T-cell (primary cell): ENCODE results near the gene NR2C2. TPM values are rescaled to one million over a fixed set of nuclear protein-coding genes. Genes with fewer than 3 reads are reported as not detected.
"Not testable (repeated sequence)": the region's sequence is repeated elsewhere in the genome, so short reads cannot be mapped to it uniquely, and the experiment has no call there.

Experiments
- ATAC-seq, 4 experiments: fragments of 200-7000 bp in 3 of 4; fragments of 150-1000 bp in 1 of 4; cut with Tn5 transposase; replicated peaks in 1 of 4; 1 replicate in 3 of 4; 2 replicates in 1 of 4; pipeline ENCODE4 v1.10.0; 2021; ENCODE audit warnings: moderate library complexity in 3 of 4, mild to moderate bottlenecking in 2 of 4, moderate number of reproducible peaks in 1 of 4
- CTCF ChIA-PET, 2 donors: fragments of 300-600 bp; sonication (Branson Sonifier 250); formaldehyde crosslinking; loops; one replicate each; lab custom pipeline; 2022; ENCODE audit warnings: antibody characterized with exemption in 2 of 2; lab: Charles Lee
- POLR2A ChIA-PET, 2 donors: fragments of 300-600 bp; sonication (Branson Sonifier 250); formaldehyde crosslinking; loops; one replicate each; lab custom pipeline; 2022; ENCODE audit warnings: antibody characterized with exemption in 2 of 2; lab: Charles Lee
- DNase-seq, 35 experiments: peaks; one replicate each; pipeline versions ENCODE4 v3.0.0 to v3.0.0-alpha.2; 2013 to 2023
- H3K27ac ChIP-seq: one replicate; pipeline ENCODE4 v1.5.1; 2013; ENCODE audit warnings: low read length
- H3K27me3 ChIP-seq, 2 experiments: replicated peaks in 1 of 2; 1 replicate in 1 of 2; 2 replicates in 1 of 2; pipeline versions ENCODE4 v1.6.1 to v1.7.0; 2013; ENCODE audit warnings: low read length in 1 of 2, mixed read lengths in 1 of 2; ENCODE audit not compliant: control insufficient read depth in 2 of 2, insufficient read depth in 2 of 2; ENCODE audit errors: extremely low read depth in 1 of 2
- H3K36me3 ChIP-seq, 2 donors: 1 replicate in 1 of 2; 2 replicates in 1 of 2; pipeline versions ENCODE4 v1.6.1 to v1.7.0; 2013; ENCODE audit warnings: low read length in 1 of 2; ENCODE audit not compliant: control insufficient read depth in 2 of 2, insufficient read depth in 1 of 2; ENCODE audit errors: extremely low read depth in 1 of 2
- H3K4me1 ChIP-seq, 2 experiments: 1 replicate in 1 of 2; 2 replicates in 1 of 2; pipeline versions ENCODE4 v1.6.1 to v1.7.0; 2013; ENCODE audit warnings: low read length in 2 of 2, mixed read lengths in 1 of 2; ENCODE audit not compliant: insufficient read depth in 2 of 2, control insufficient read depth in 1 of 2; ENCODE audit errors: extremely low read depth in 1 of 2
- H3K4me3 ChIP-seq, 2 donors: 1 replicate in 1 of 2; 2 replicates in 1 of 2; pipeline versions ENCODE4 v1.5.1 to v1.7.0; 2013; ENCODE audit warnings: mild to moderate bottlenecking in 2 of 2, low read length in 1 of 2, moderate library complexity in 1 of 2; ENCODE audit not compliant: control insufficient read depth in 1 of 2; ENCODE audit errors: extremely low read depth in 1 of 2
- H3K9me3 ChIP-seq: 2 replicates; pipeline ENCODE4 v1.7.0; 2013
- H3K27ac Mint-ChIP-seq, 2 donors: one replicate each; pipeline ENCODE4 v1.8.0; 2020 to 2021; ENCODE audit warnings: mild to moderate bottlenecking in 2 of 2, mixed read lengths in 2 of 2
- H3K27me3 Mint-ChIP-seq, 2 donors: one replicate each; pipeline ENCODE4 v1.8.0; 2021 to 2022; ENCODE audit warnings: mixed read lengths in 2 of 2
- H3K36me3 Mint-ChIP-seq: one replicate; pipeline ENCODE4 v1.8.0; 2021; ENCODE audit warnings: mixed read lengths
- H3K4me1 Mint-ChIP-seq, 3 donors: one replicate each; pipeline ENCODE4 v1.8.0; 2020 to 2022; ENCODE audit warnings: mixed read lengths in 3 of 3, mild to moderate bottlenecking in 1 of 3
- H3K4me3 Mint-ChIP-seq, 3 donors: one replicate each; pipeline ENCODE4 v1.8.0; 2020 to 2022; ENCODE audit warnings: mild to moderate bottlenecking in 3 of 3, mixed read lengths in 3 of 3, moderate library complexity in 3 of 3
- H3K9me3 Mint-ChIP-seq, 3 donors: one replicate each; pipeline ENCODE4 v1.8.0; 2020 to 2022; ENCODE audit warnings: mixed read lengths in 3 of 3
- WGBS: methylation state at CpG from one replicate; pipeline ENCODE4 v1.1.5; 2013; ENCODE audit warnings: missing lambda C conversion rate; ENCODE audit not compliant: insufficient coverage; 5-methylcytosine and 5-hydroxymethylcytosine counted together
- total RNA-seq, 35 experiments: library from RNA in 6 of 35; stranded (reverse) in 6 of 35; fragments of 120-200 nt in 1 of 35; gene quantifications; one replicate each; pipeline versions ENCODE4 v1.2.1 to v1.2.4 and lab custom pipeline; 2013 to 2026

Gene NR2C2
- total RNA-seq, 5 donors from 2014 or later (not counting 1 experiment from before 2014, with no cell fraction given), result 54.9 to 93.1 (median 85.2) TPM

DNA sequence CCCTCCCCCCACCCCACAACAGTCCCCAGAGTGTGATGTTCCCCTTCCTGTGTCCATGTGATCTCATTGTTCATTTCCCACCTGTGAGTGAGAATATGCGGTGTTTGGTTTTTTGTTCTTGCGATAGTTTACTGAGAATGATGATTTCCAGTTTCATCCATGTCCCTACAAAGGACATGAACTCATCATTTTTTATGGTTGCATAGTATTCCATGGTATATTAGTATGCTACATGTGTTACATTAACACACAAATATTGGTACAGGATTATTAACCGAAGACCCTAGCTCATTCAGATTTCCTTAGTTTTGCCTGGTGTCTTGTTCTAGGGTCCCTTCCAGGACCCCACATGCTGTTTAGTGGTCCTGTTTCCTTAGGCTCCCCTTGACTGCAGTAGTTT lies 43.9 kb upstream of the NR2C2 start:
- H3K27ac ChIP-seq, CTCF ChIA-PET, H3K4me1 ChIP-seq, H3K27me3 Mint-ChIP-seq, H3K4me3 Mint-ChIP-seq, H3K4me3 ChIP-seq, H3K9me3 ChIP-seq, H3K36me3 ChIP-seq, POLR2A ChIA-PET, DNase-seq, ATAC-seq, H3K27ac Mint-ChIP-seq, H3K36me3 Mint-ChIP-seq: not testable (repeated sequence)
- H3K27me3 ChIP-seq, result peaks cover 0 to 41% of the 10 kb centered on the region in 2 experiments
- WGBS, result no CpG with 5 or more reads among the region's 3 CpGs
- Mint-ChIP-seq H3K9me3 (peaks cover 8 to 11% (median 9%) of the 10 kb centered on the region in 3 donors), H3K4me1 (peaks cover 0 to 12% (median 5%) of the 10 kb centered on the region in 3 donors)

DNA sequence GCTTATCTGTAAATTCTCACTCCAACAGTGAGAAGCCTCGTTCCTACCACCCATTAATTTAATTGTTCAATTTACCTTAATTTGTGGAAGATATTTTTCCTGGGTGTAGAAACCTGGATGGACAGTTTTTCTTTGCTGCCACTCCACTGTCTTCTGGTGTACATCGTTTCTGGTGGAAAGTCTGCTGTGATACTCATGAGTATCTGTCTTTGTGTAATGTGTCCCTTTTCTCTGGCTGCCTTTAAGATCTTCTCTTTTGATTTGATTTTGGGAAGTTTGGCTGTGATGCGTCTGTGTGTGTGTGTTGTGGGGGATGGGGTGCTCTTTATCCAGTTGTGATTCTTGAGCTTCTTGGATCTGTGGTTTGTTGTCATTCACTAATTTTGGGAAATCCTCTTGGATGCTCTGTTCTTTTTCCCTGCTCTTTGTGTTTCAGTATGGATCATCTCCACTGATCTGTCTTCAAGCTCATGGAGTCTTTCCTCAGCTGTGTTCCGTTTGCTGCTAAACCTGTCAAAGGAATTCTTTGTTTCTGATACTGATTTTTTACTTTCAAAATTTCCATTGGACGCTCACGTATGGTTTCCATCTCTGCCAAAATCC lies 42.2 kb upstream of the NR2C2 start:
- DNase-seq (no peak), ATAC-seq (no peak)
- Mint-ChIP-seq H3K4me3 (no peak overlapping the region), H3K27me3 (peaks cover 0 to 10% of the 10 kb centered on the region in 2 donors), H3K9me3 (peaks cover 8 to 11% (median 9%) of the 10 kb centered on the region in 3 donors), H3K4me1 (no peaks in the 10 kb centered on the region), H3K27ac (no peak overlapping the region), H3K36me3 (peaks cover 7% of the 10 kb centered on the region)
- ChIA-PET POLR2A (no interaction called here), CTCF (no interaction called here)
- no peaks in the 10 kb centered on the region for H3K4me1 ChIP-seq
- H3K36me3 ChIP-seq, result no peaks in the 10 kb centered on the region
- no peaks in the 10 kb centered on the region for H3K9me3 ChIP-seq
- no peak overlapping the region for H3K27ac ChIP-seq
- peaks cover 0 to 31% of the 10 kb centered on the region in 2 experiments for H3K27me3 ChIP-seq
- H3K4me3 ChIP-seq, result no peak overlapping the region
- 100% methylated on average over 1 of the region's 6 CpGs for WGBS

DNA sequence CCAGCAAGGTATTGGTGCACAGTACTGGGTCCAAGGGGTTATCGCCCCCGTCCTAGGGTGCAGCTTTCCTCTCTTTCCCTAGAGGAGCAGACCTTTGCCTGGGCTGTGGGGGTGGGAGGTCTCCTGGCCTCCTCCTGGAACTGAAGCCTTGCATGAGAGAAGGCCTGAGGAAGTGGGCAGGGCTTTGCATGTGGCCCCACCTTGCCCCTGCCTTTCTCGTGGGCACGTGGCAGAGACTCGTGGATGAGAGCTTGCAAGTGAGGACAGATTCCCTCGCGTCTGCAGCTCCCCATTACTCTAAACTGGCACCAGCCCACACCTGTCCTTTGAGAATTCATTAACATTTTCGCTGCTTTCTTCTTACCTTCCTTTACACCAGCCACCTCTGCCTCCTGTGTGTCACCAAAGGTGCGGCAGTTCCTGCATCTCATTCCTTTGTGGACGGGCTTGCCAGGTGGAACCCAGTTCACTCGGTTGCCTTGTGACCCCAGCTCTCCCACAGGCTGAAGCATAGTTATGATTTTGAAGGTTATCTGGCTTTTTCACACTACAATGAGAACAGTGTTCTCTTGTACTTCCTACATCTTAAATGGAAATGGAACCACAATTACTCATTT lies 40.9 kb upstream of the NR2C2 start:
- Histone ChIP-seq H3K4me1 (no peaks in the 10 kb centered on the region), H3K9me3 (no peaks in the 10 kb centered on the region), H3K27me3 (peaks cover 0 to 22% of the 10 kb centered on the region in 2 experiments), H3K36me3 (no peaks in the 10 kb centered on the region), H3K4me3 (no peak overlapping the region), H3K27ac (no peak overlapping the region)
- CTCF ChIA-PET, result no interaction called here
- POLR2A ChIA-PET, result no interaction called here
- Mint-ChIP-seq H3K36me3 (peaks cover 7% of the 10 kb centered on the region), H3K9me3 (peaks cover 8 to 11% (median 9%) of the 10 kb centered on the region in 3 donors), H3K27me3 (peaks cover 0 to 8% of the 10 kb centered on the region in 2 donors), H3K4me1 (no peaks in the 10 kb centered on the region), H3K27ac (no peak overlapping the region), H3K4me3 (no peak overlapping the region)
- 45% methylated on average over 8 of the region's 11 CpGs for WGBS
- DNase-seq (no peak), ATAC-seq (no peak)

DNA sequence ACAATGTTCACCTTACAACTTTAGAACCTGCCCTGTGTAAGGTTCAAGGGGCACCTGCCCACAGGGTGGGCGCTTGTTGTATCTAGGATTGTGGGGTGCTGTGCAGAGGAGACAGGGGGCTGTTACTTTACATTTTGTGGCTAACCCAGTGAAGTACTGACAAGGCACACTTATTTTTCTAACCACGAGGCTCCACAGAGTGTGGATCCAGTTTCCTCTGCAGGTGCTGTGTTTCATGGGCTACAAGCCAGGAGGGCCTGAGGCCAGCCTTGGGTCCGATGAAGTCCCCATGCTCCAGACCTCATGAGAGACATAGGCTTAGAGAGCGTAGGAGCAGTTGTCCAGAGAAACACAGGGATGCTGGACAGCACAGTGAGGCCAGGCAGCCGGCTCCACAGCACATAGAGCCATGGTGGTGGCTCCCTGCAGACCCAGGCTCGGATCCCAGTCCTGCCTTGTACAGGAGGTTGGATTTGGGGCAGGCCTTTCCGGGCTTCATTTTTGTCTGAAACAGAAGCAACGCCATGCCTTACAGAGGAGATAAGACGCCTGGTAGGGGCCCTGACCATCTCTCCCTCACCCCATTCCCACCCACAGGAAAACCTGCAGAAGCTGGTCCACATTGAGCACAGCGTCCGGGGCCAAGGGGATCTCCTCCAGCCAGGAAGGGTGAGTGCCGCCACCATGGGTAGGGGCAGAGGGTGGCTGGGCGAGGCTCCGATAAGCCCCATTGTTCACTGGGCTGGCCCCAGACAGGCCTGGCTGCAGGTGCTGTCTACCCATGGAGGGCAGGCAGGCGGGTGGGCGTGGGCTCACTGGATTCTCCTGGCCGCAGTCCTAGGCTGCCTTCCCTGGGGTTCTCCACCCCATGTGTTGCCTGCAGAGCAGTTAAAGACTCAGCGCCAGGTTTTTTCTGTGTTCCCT lies 40.1 kb upstream of the NR2C2 start:
- Histone ChIP-seq H3K9me3 (no peaks in the 10 kb centered on the region), H3K36me3 (no peaks in the 10 kb centered on the region), H3K4me1 (no peaks in the 10 kb centered on the region), H3K4me3 (no peak overlapping the region), H3K27me3 (peaks cover 0 to 27% of the 10 kb centered on the region in 2 experiments), H3K27ac (no peak overlapping the region)
- ATAC-seq (no peak), DNase-seq (no peak)
- H3K27ac Mint-ChIP-seq, result no peak overlapping the region
- H3K27me3 Mint-ChIP-seq, result peaks cover 0 to 8% of the 10 kb centered on the region in 2 donors
- ChIA-PET POLR2A (no interaction called here), CTCF (interaction anchor here in 1 of 2 donors (0.5 kb wide), 1 partner anchor 374 kb away, joined by 3 read pairs; no protein-coding TSS in a partner anchor)
- WGBS, result 67% methylated on average over 14 of the region's 18 CpGs
- no peak overlapping the region for H3K4me3 Mint-ChIP-seq
- H3K36me3 Mint-ChIP-seq, result peaks cover 7% of the 10 kb centered on the region
- H3K4me1 Mint-ChIP-seq, result no peaks in the 10 kb centered on the region
- peaks cover 8 to 11% (median 9%) of the 10 kb centered on the region in 3 donors for H3K9me3 Mint-ChIP-seq

DNA sequence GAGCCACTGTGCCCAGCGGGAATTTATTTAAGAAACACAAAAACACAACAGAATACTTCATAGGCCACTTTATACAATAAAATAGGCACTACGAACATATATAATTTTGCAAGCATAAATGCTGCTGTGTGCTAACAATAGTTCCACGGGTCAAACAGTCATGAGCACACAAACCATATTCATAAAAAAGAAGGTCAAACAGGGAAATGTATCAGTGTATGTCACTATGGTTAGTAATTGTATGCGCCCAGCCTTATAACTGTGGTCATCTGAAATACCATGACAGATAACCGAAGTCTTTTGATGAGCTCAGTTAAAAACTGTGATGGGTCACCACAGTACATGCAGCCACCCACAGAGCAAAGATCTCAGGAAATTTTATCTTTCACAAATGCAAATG lies 38.1 kb upstream of the NR2C2 start:
- H3K36me3 Mint-ChIP-seq, result peaks cover 7% of the 10 kb centered on the region
- WGBS, result no CpG with 5 or more reads among the region's 5 CpGs

DNA sequence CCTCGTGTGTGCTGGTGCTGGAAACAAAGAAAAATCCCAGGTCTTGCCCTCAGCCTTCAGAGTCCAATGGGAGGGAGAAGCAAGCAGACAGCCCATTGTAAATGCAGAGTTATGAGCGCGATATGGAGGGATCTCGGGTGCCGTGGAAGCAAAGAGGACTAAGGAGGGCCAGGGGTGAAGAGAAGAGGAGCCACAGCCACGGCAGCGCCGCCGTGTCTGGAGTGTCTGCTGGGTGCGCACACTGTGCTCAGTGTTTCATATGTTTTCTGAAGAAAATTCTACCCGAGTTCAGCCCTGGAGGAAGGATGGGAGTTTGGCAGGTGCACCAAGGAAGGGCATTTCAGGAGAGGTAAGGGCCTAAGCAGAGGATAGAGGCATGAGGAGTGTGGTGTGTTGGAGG lies 35.7 kb upstream of the NR2C2 start:
- Mint-ChIP-seq H3K4me3 (no peak overlapping the region), H3K27ac (no peak overlapping the region), H3K27me3 (peaks cover 0 to 9% of the 10 kb centered on the region in 2 donors), H3K36me3 (no peaks in the 10 kb centered on the region), H3K9me3 (no peaks in the 10 kb centered on the region), H3K4me1 (no peaks in the 10 kb centered on the region)
- ATAC-seq (no peak), DNase-seq (no peak)
- ChIA-PET CTCF (no interaction called here), POLR2A (no interaction called here)
- Histone ChIP-seq H3K9me3 (no peaks in the 10 kb centered on the region), H3K4me3 (no peak overlapping the region), H3K36me3 (no peaks in the 10 kb centered on the region), H3K27ac (no peak overlapping the region), H3K27me3 (peaks cover 0 to 34% of the 10 kb centered on the region in 2 experiments), H3K4me1 (no peaks in the 10 kb centered on the region)
- WGBS, result 90% methylated on average over 11 of the region's 11 CpGs

More for the DNA sequence above, 38.1 kb upstream of the NR2C2 start:
- peaks cover 0 to 10% of the 10 kb centered on the region in 2 donors for H3K27me3 Mint-ChIP-seq
- Histone ChIP-seq H3K27ac (no peak overlapping the region), H3K4me3 (no peak overlapping the region), H3K27me3 (peaks cover 0 to 38% of the 10 kb centered on the region in 2 experiments), H3K4me1 (no peaks in the 10 kb centered on the region), H3K36me3 (no peaks in the 10 kb centered on the region), H3K9me3 (no peaks in the 10 kb centered on the region)
- DNase-seq (no peak), ATAC-seq (no peak)
- H3K27ac Mint-ChIP-seq, result no peak overlapping the region
- ChIA-PET CTCF (interaction anchor here in 1 of 2 donors (0.6 kb wide), 1 partner anchor 42 kb away, joined by 3 read pairs; no protein-coding TSS in a partner anchor), POLR2A (no interaction called here)
- H3K4me1 Mint-ChIP-seq, result no peaks in the 10 kb centered on the region
- H3K9me3 Mint-ChIP-seq, result peaks cover 8 to 11% (median 9%) of the 10 kb centered on the region in 3 donors
- no peak overlapping the region for H3K4me3 Mint-ChIP-seq
